HEK293 (cell line): Measurements from ENCODE around the gene LMO4.

Source experiments
- CTCF ChIA-PET: fragments of 350-600 bp; formaldehyde crosslinking; extraction: SDS; loops from one replicate; lab custom pipeline; 2021; ENCODE audit warnings: antibody characterized with exemption; lab: Yijun Ruan, JAX
- POLR2A ChIA-PET: fragments of 300-600 bp; formaldehyde crosslinking; extraction: SDS; loops from one replicate; lab custom pipeline; 2020; ENCODE audit warnings: antibody characterized with exemption, inconsistent platforms; lab: Yijun Ruan, JAX
- H3K27ac ChIP-seq: fragments of 200-500 bp; sonication (Bioruptor generic); 2 replicates; pipeline ENCODE4 v1.5.1; 2014; ENCODE audit warnings: low read depth, low read length, control low read depth, inconsistent platforms; ENCODE audit errors: extremely low read depth
- H3K36me3 ChIP-seq, 2 experiments: fragments of 200-500 bp in 1 of 2; sonication (Bioruptor generic) in 1 of 2; 1 replicate in 1 of 2; 2 replicates in 1 of 2; pipeline ENCODE4 v1.5.1; 2014 to 2017; ENCODE audit warnings: inconsistent platforms in 2 of 2, low read length in 2 of 2; ENCODE audit not compliant: control insufficient read depth in 2 of 2, insufficient read depth in 1 of 2
- H3K4me1 ChIP-seq: fragments of 200-500 bp; sonication (Bioruptor generic); 2 replicates; pipeline ENCODE4 v1.5.1; 2014; ENCODE audit warnings: mild to moderate bottlenecking, low read length, inconsistent platforms; ENCODE audit not compliant: control insufficient read depth, insufficient read depth
- H3K4me3 ChIP-seq: 2 replicates; pipeline ENCODE4 v1.5.1; 2011; ENCODE audit warnings: low read depth, mild to moderate bottlenecking, control low read depth, low read length, moderate library complexity
- H3K9me3 ChIP-seq: fragments of 200-500 bp; sonication (Bioruptor generic); 2 replicates; pipeline ENCODE4 v1.5.1; 2014; ENCODE audit warnings: low read depth, low read length, inconsistent platforms; ENCODE audit not compliant: control insufficient read depth, insufficient read depth
- EGR2 ChIP-seq: fragments of 450-650 bp; formaldehyde crosslinking; IDR thresholded peaks from 2 replicates; pipeline ENCODE4 v1.5.1; 2016; ENCODE audit warnings: low read depth, missing biosample characterization, missing genetic modification characterization
- KLF1 ChIP-seq: fragments of 450-650 bp; formaldehyde crosslinking; IDR thresholded peaks from 2 replicates; pipeline ENCODE4 v1.5.1; 2016; ENCODE audit warnings: missing biosample characterization, missing genetic modification characterization
- TRIM28 ChIP-seq: IDR thresholded peaks from 2 replicates; pipeline ENCODE4 v1.6.1; 2011; ENCODE audit warnings: low read length, control low read depth, borderline replicate concordance
- ZBTB44 ChIP-seq: fragments of 450-650 bp; IDR thresholded peaks from 2 replicates; pipeline ENCODE4 v1.5.1; 2018; ENCODE audit warnings: missing biosample characterization, mild to moderate bottlenecking, missing genetic modification characterization
- ZBTB49 ChIP-seq: fragments of 450-650 bp; formaldehyde crosslinking; IDR thresholded peaks from 2 replicates; pipeline ENCODE4 v1.5.1; 2016; ENCODE audit warnings: missing biosample characterization, missing genetic modification characterization, low read depth
- ZEB2 ChIP-seq: fragments of 450-650 bp; formaldehyde crosslinking; IDR thresholded peaks from 2 replicates; pipeline ENCODE4 v1.5.1; 2016; ENCODE audit warnings: missing biosample characterization, missing genetic modification characterization
- ZFP3 ChIP-seq: fragments of 450-650 bp; formaldehyde crosslinking; IDR thresholded peaks from 2 replicates; pipeline ENCODE4 v1.5.1; 2016; ENCODE audit warnings: low read depth, missing biosample characterization, missing genetic modification characterization
- ZNF148 ChIP-seq: fragments of 450-650 bp; formaldehyde crosslinking; IDR thresholded peaks from 2 replicates; pipeline ENCODE4 v1.5.0; 2017; ENCODE audit warnings: missing biosample characterization, missing genetic modification characterization, borderline replicate concordance
- ZNF155 ChIP-seq: fragments of 450-650 bp; formaldehyde crosslinking; IDR thresholded peaks from 2 replicates; pipeline ENCODE4 v1.5.1; 2016; ENCODE audit warnings: missing biosample characterization, missing genetic modification characterization
- ZNF24 ChIP-seq: fragments of 450-650 bp; formaldehyde crosslinking; IDR thresholded peaks from 2 replicates; pipeline ENCODE4 v1.5.1; 2016; ENCODE audit warnings: missing biosample characterization, missing genetic modification characterization
- ZNF266 ChIP-seq: fragments of 450-650 bp; formaldehyde crosslinking; IDR thresholded peaks from 2 replicates; pipeline ENCODE4 v1.5.1; 2016; ENCODE audit warnings: missing biosample characterization, missing genetic modification characterization, low read depth
- ZNF274 ChIP-seq, 2 experiments: fragments of 200-500 bp in 1 of 2; fragments of 450-650 bp in 1 of 2; sonication (Bioruptor generic) in 1 of 2; formaldehyde crosslinking in 1 of 2; IDR thresholded peaks; 2 replicates each; pipeline versions ENCODE4 v1.5.1 to v1.6.1; 2014 to 2016; ENCODE audit warnings: borderline replicate concordance in 1 of 2, inconsistent platforms in 1 of 2, low read length in 1 of 2, missing biosample characterization in 1 of 2, missing genetic modification characterization in 1 of 2
- ZNF280C ChIP-seq: fragments of 450-650 bp; formaldehyde crosslinking; IDR thresholded peaks from 2 replicates; pipeline ENCODE4 v1.5.1; 2016; ENCODE audit warnings: missing biosample characterization, missing genetic modification characterization
- ZNF311 ChIP-seq: fragments of 450-650 bp; formaldehyde crosslinking; IDR thresholded peaks from 2 replicates; pipeline ENCODE4 v1.5.1; 2017; ENCODE audit warnings: missing biosample characterization, missing genetic modification characterization, borderline replicate concordance
- ZNF341 ChIP-seq: fragments of 450-650 bp; formaldehyde crosslinking; IDR thresholded peaks from 2 replicates; pipeline ENCODE4; 2016; ENCODE audit warnings: low read depth, missing biosample characterization, missing genetic modification characterization
- ZNF366 ChIP-seq: fragments of 450-650 bp; formaldehyde crosslinking; conservative IDR thresholded peaks from 2 replicates; pipeline ENCODE4 v1.5.1; 2016; ENCODE audit warnings: missing biosample characterization, missing genetic modification characterization
- ZNF398 ChIP-seq: fragments of 450-650 bp; formaldehyde crosslinking; IDR thresholded peaks from 2 replicates; pipeline ENCODE4 v1.5.1; 2017; ENCODE audit warnings: missing biosample characterization, missing genetic modification characterization
- ZNF426 ChIP-seq: fragments of 450-650 bp; formaldehyde crosslinking; IDR thresholded peaks from 2 replicates; pipeline ENCODE4 v1.5.1; 2017; ENCODE audit warnings: missing biosample characterization, missing genetic modification characterization, mild to moderate bottlenecking, inconsistent platforms, moderate library complexity
- ZNF596 ChIP-seq: fragments of 450-650 bp; IDR thresholded peaks from 2 replicates; pipeline ENCODE4 v1.5.0; 2018; ENCODE audit warnings: missing biosample characterization, mild to moderate bottlenecking, missing genetic modification characterization, moderate library complexity
- ZNF624 ChIP-seq: fragments of 450-650 bp; formaldehyde crosslinking; IDR thresholded peaks from 2 replicates; pipeline ENCODE4 v1.5.1; 2017; ENCODE audit warnings: missing biosample characterization, missing genetic modification characterization
- ZNF664 ChIP-seq: fragments of 450-650 bp; formaldehyde crosslinking; IDR thresholded peaks from 2 replicates; pipeline ENCODE4 v1.5.1; 2016; ENCODE audit warnings: missing biosample characterization, missing genetic modification characterization
- ZNF777 ChIP-seq: fragments of 450-650 bp; formaldehyde crosslinking; IDR thresholded peaks from 2 replicates; pipeline ENCODE4 v1.5.1; 2017; ENCODE audit warnings: missing biosample characterization, missing genetic modification characterization, borderline replicate concordance
- ZNF843 ChIP-seq: fragments of 450-650 bp; formaldehyde crosslinking; IDR thresholded peaks from 2 replicates; pipeline ENCODE4 v1.5.1; 2016; ENCODE audit warnings: missing biosample characterization, missing genetic modification characterization
- ZSCAN30 ChIP-seq: fragments of 450-650 bp; IDR thresholded peaks from 2 replicates; pipeline ENCODE4 v1.5.1; 2018; ENCODE audit warnings: missing biosample characterization, mild to moderate bottlenecking, missing genetic modification characterization, moderate library complexity

Gene LMO4

GRCh38 chr1:87295445-87296110 is 33.1 kb upstream of the LMO4 start:
- H3K27ac ChIP-seq = no peak overlapping the region
- CTCF ChIA-PET = interaction anchor here (0.7 to 1.3 kb wide), 6 partner anchors 12 to 1300 kb away, joined by 3 to 5 read pairs (median 3); no protein-coding TSS in a partner anchor
- TF ChIP-seq ZBTB49 (tag by site-specific recombination) (no peak), ZSCAN30 (tag by site-specific recombination) (no peak), ZBTB44 (tag by site-specific recombination) (no peak), ZNF624 (tag by site-specific recombination) (no peak), ZNF274 (IDR thresholded peaks at IDR 0.05; ENCODE audit: low read length) (no peak), ZNF274 (tag by site-specific recombination; IDR thresholded peaks at IDR 0.05; ENCODE audit: borderline replicate concordance) (no peak), ZNF843 (tag by site-specific recombination) (no peak), EGR2 (tag by site-specific recombination) (peak; percentile 8; the same call in 1 of the 2 replicates), KLF1 (peak; percentile 57)
- H3K9me3 ChIP-seq = no peaks in the 10 kb centered on the region
- no peaks in the 10 kb centered on the region for H3K4me1 ChIP-seq
- no peak overlapping the region for H3K4me3 ChIP-seq
- no peaks in the 10 kb centered on the region for H3K36me3 ChIP-seq
- POLR2A ChIA-PET = no interaction called here

GRCh38 chr1:87296206-87296605 is 32.5 kb upstream of the LMO4 start:
- ChIA-PET CTCF (interaction anchor here (0.6 to 1.1 kb wide), 3 partner anchors 657 to 783 kb away, joined by 3 to 4 read pairs (median 3); no protein-coding TSS in a partner anchor), POLR2A (no interaction called here)
- H3K4me3 ChIP-seq = no peak overlapping the region
- no peaks in the 10 kb centered on the region for H3K4me1 ChIP-seq
- no peaks in the 10 kb centered on the region for H3K36me3 ChIP-seq
- no peaks in the 10 kb centered on the region for H3K9me3 ChIP-seq
- no peak overlapping the region for H3K27ac ChIP-seq
- TF ChIP-seq ZNF398 (tag by site-specific recombination) = no peak
- TF ChIP-seq ZNF24 (tag by site-specific recombination) = no peak
- TF ChIP-seq ZNF311 (tag by site-specific recombination) = no peak
- TF ChIP-seq ZNF596 = no peak
- TF ChIP-seq ZFP3 (tag by site-specific recombination) = no peak
- TF ChIP-seq ZNF341 (tag by site-specific recombination) = no peak
- TF ChIP-seq ZNF148 = no peak
- TF ChIP-seq ZNF664 (tag by site-specific recombination) = no peak
- TF ChIP-seq ZNF426 (tag by site-specific recombination) = no peak
- no peak for TF ChIP-seq ZNF155 (tag by site-specific recombination)
- TF ChIP-seq ZEB2 (tag by site-specific recombination) = no peak
- TF ChIP-seq ZNF266 (tag by site-specific recombination) = no peak
- TF ChIP-seq ZNF280C (tag by site-specific recombination) = no peak
- no peak for TF ChIP-seq TRIM28
- no peak for TF ChIP-seq ZNF777 (tag by site-specific recombination)
- TF ChIP-seq ZNF366 = no peak
